ENCODE data around the gene MAP3K3. TPM values are rescaled to one million over a fixed set of nuclear protein-coding genes. Genes with fewer than 3 reads are reported as not detected.

Gene MAP3K3
- total and polyA plus RNA-seq, 10 of the 15 experiments (the other 5 are each of a cell fraction or from before 2014, with no cell fraction given): 1.6 to 24.1 (median 15.0) TPM

GRCh38 chr17:63600569-63601438 is 21.4 kb upstream of the MAP3K3 start, which contains the start of gene TACO1 (continued):
- peak; percentile 54; the same call in 1 of the 2 replicates for TF ChIP-seq ZNF687 (IDR thresholded peaks at IDR 0.05)
- TF ChIP-seq SRF (IDR thresholded peaks at IDR 0.05; ENCODE audit: low read depth in 2 of 2, low read length in 2 of 2): peak in 1 of 2 experiments; percentile 89; a peak in 2 of 4 replicates
- TF ChIP-seq HDAC2 (IDR thresholded peaks at IDR 0.05): no peak
- TF ChIP-seq TAF1 (IDR thresholded peaks at IDR 0.05; ENCODE audit: borderline replicate concordance, low read depth, low read length): peak; percentile 91
- peak; percentile 99 for TF ChIP-seq WRNIP1 (IDR thresholded peaks at IDR 0.05; ENCODE audit: borderline replicate concordance, low read depth, low read length)
- TF ChIP-seq RBBP5 (conservative IDR thresholded peaks at IDR 0.05): peak; percentile 63; the same call in 1 of the 2 replicates
- TF ChIP-seq HSF1 (IDR thresholded peaks at IDR 0.05; ENCODE audit: low read depth, low read length): no peak
- TF ChIP-seq CBX5 (IDR thresholded peaks at IDR 0.05; ENCODE audit: low read depth): 0 out of 2 replicates have a peak, but pooled peaks have one; percentile 55
- TF ChIP-seq NFXL1 (IDR thresholded peaks at IDR 0.05; ENCODE audit: borderline replicate concordance): peak; percentile 33; the same call in 1 of the 2 replicates
- no peak for TF ChIP-seq MYB (IDR thresholded peaks at IDR 0.05; ENCODE audit: borderline replicate concordance, low read depth, low read length)
- TF ChIP-seq TBL1XR1 (IDR thresholded peaks at IDR 0.05; ENCODE audit: low read depth, low read length): peak; percentile 57; the same call in 1 of the 2 replicates
- no peak for TF ChIP-seq ATF3 (IDR thresholded peaks at IDR 0.05; ENCODE audit: borderline replicate concordance, extremely low read depth, low read depth, low read length)
- TF ChIP-seq ZBTB4 (CRISPR knock-in tag; IDR thresholded peaks at IDR 0.05): no peak
- peak; percentile 68; the same call in 1 of the 2 replicates for TF ChIP-seq POLR2AphosphoS2 (IDR thresholded peaks at IDR 0.05; ENCODE audit: low read depth, low read length)
- TF ChIP-seq IKZF1 (conservative IDR thresholded peaks at IDR 0.05): peak; percentile 87
- peak; percentile 92; the same call in 1 of the 2 replicates for TF ChIP-seq RB1 (IDR thresholded peaks at IDR 0.05; ENCODE audit: borderline replicate concordance)
- peak; percentile 68 for TF ChIP-seq ZZZ3 (IDR thresholded peaks at IDR 0.05; ENCODE audit: control insufficient read depth, insufficient read length, low read depth)
- peak in 1 of 2 experiments; percentile 88; a peak in 1 of 3 replicates for TF ChIP-seq EGR1 (IDR thresholded peaks at IDR 0.05; ENCODE audit: borderline replicate concordance in 1 of 2, low read depth in 2 of 2, low read length in 2 of 2)
- TF ChIP-seq CBFB (IDR thresholded peaks at IDR 0.05; ENCODE audit: low read depth): peak; percentile 73
- TF ChIP-seq BACH1 (IDR thresholded peaks at IDR 0.05; ENCODE audit: borderline replicate concordance): peak; percentile 59
- TF ChIP-seq POLR2A (IDR thresholded peaks at IDR 0.05; ENCODE audit: low read depth, low read length): peak; percentile 79

All from GM12878 (cell line).